Stimulated activated CD8-positive, alpha-beta memory T cell treated with anti-CD3 and anti-CD28 coated beads, Interleukin-4, amount 100 ng/mL, for 1 hour (primary cell): ENCODE measurements around the gene KRI1.

Experiments used
- DNase-seq, 2 donors: peaks; one replicate each; pipeline ENCODE4 v3.0.0-alpha.2; 2020; ENCODE audit warnings: low read depth in 2 of 2, low spot score in 1 of 2

The KRI1 gene

DNA sequence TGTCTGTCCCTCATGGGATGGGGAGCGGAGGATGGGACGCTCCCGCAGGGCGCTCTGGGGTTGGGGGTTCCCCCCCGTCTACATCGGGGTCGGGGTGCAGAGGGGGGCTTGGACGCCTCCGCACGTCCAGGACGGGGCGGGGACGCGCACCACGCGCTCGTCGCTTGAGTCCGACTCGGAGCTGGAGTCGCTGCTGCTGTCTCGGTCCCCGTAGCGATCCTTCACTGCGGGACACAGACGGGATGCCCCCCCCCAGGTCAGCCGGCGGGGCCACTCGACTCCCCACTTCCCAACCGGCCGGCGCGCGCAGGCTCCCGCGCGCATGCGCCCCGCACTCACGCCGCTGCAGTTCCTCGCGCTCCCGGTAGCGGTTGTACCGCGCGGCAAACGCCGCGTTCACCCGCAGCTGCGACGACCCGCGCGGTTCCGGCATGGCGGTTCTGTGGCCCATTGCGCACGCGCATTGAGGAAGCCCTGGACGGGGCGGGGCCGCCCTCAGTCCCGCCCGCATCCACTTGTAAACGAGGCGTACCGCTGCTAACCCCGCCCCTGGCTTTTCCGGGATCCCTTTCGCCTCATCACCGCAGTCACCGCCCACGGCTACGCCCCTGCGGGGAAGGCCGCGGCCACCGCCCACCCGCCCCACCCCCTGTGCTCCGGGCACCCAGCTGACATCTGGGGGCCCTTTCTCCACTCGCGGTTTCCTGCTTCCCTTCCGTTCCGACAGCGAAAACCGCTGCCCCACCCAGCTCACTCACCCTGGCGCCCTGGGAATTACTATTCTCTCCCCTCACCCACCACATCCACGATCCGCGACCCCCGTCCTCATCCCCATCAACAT is at the start of gene KRI1:
Gene KRI1, minus strand, starts transcription at position 444 of the 841 bp plus-strand sequence. Its CDS starts 11 bp downstream, at position 433.
- DNase-seq, result peak; percentile 87 to 98

DNA sequence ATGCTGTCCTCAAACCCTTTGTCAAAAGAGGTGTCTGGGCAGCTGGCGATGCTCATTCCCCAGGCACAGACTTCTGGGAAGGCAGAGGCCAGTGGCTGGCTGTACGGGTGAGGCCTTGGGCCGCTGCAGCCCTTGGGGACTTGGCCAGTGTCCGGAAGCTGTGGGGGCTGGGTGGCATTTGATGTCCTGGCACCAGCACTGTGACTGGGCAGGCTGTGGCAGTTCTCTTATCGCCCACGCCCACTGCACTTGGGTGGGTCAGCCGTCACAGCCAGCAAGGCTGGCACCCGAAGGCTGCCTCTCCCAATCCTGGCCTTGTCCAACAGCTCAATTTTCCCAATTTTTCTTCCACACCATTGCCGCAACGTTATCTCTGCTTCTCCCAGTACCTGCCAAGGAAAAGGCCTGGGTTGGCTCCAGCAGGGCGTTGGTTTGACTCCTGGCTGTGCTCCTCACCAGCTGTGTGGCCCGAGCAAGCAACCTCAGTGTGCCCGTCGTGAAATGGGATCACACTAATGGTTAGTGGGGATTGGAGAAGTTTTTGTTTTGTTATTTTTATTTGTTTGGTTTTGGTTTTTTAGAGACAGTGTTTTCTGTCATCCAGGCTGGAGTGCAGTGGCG is 46.8 kb upstream of the KRI1 start:
- DNase-seq, result no peak

DNA sequence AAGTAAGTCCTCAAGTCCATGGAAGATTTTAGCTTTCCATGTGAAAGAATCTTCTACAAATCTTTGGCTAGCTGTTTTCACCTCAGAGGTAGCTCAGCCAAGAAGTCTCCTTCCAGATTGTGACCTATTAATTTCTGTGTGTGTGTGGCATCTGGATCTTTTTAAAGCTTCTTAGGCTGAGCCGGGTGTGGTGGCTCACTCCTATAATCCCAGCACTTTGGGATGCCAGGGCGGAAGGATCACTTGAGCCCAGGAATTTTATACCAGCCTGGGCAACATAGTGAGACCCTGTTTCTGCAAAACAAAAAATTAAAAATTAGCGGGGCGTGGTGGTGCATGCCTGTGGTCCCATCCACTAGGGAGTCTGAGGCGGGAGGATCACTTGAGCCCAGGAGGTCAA is 46.1 kb upstream of the KRI1 start:
- DNase-seq, result no peak

DNA sequence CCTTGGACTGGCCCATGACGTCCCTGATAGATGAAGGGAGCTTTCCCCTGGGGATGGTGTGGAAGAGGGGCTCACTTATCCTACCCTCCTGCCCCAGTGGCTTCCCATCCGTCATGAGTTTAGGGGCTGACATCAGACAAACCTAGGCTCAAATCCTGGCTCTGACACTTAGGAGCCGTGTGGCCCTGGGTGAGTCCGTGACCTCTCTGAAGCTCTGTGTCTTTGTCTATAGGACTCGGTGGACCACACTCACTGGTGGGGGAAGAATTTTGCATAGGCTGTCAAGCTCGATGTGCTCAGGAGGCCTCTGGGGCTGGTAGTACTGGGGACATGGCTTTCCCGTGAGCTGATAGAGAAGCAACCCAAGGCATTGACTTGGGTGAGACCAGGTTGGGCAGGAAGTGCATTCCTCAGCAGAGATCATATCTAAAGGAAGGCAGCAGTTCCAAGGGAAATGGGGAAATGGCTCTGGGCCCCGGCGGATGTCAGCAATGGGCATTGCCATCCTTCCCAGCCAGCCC is 38.7 kb upstream of the KRI1 start:
- no peak for DNase-seq

DNA sequence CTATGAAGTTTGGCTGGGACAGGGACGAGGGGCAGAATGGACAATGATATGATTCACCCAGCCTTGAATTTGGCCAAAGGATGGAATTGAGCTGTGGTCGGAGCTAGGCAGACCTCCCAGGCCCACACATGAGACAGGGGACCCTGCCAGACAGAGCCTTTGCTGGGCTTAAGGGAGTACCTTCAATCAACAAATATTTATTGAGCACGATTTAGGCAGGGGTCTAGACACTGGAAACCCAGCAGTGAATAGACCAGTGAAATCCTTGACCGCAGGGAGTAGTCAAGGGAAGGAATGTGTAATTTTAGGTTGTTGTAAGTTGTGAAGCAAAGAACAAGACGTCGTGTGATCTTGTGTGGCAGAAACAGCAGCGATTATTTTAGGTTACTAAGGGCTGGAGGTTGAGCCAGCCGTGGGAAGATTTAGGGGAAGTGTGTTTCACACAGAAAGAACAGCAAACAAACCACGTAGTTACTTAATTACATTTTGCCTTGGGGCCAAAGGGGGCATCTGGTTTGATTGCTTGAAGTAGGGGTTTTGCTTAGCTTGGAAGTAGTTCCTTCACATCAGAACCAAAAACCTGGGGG is 38.2 kb upstream of the KRI1 start:
- DNase-seq, result no peak

DNA sequence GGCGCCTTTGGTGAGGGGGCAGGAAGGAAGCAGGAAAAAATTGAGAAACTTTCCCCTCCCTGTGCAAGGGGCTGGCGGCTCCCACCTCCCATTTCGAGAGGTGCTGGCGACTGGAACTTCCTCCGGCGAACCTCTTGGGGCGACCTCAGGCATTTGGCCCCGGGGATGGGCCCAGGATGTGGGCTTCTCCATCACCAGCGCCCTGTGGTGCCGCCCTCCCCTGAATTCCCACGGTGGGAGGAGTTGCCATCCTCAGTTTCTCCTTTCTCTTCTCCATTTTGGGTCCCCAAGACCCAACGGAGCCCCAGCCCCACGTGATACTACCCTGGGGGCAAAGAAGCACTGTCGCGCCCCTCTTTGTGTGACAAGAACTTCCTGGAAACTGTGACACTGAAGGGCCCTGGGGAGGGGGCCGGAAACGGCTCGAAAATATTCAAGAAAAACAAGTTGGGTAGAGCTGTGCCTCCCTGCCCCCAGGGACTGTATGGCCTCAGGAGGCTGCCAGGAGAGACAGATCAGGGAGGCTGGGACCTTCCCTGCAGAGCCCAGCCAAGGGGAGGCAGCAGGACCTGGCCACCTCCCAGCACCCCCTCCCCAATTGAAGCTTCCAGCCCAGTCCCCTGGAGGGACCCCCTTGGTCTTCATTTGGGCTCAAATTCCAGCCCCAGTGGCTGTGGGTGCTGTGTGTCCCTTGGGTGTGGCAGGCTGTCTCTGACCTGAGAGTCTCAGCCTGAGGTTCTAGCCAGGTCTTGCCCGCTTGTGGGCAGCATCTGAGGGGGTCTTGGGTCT is 37.5 kb upstream of the KRI1 start:
- peak; percentile 61 to 71 for DNase-seq

DNA sequence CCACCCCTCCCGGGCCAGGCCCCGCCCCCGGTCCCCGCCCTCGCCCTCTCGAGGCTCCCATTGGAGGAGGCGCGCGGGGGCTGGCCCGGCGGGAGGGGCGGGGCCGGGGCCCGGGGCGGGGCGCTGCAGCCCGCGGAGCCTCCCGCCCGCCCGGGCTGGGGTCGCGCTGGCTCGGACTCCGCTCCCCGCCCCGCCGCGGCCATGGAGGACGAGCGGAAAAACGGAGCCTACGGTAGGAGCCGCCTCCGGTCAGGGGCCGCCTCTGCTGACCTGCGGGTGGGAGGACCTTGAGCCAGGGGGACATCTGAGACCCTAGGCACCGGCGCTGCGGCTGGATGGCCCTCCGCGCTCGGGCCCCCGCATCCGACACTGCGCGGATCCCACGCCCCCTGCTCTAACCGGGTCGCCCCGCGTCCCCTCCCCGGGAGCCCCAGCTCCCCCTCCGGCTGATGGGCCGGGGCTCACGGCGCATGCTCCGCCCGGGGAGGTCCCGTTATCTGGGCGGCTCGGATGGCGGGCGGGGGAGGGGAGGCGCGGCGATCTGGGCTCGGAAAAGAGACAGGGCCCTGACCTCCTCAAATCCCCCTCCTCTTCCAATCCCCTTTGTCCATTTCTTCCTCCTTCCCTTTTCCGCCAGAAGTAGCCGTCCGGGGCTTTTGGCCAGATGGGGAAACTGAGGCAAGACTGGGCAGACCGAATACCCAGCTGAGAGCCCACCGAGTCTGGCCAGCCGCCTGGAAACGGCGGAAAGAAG is 36.7 kb upstream of the KRI1 start:
- peak; percentile 82 to 83 for DNase-seq

DNA sequence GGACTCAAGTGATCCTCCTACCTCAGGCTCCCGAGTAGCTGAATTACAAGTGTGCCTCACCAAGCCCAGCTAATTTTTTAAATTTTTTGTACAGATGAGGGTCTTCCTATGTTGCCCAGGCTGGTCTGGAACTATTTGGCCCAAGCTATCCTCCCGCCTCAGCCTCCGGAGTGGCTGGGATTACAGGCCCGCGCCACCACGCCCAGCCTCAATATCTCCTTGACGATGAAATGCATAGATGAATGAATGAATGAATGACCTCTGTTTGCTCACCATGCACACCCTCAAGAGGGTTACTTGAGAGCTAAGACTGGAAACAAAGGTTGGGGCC is 36.2 kb upstream of the KRI1 start:
- no peak for DNase-seq

DNA sequence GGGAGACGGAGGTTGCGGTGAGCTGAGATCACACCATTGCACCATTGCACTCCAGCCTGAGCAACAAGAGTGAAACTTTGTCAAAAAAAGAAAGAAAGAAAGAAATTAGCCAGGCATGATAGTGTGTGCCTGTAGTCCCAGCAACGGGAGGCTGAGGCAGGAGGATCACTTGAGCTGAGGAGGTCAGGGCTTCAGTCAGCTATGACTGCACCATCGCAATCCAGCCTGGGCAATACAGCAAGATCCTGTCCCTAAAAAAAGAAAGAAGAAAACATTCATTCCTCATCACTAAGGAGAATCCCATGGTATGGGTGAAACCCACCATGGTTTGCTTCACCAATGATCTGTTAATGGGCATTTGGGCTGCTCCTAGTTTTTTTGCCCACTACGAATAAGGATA is 34.3 kb upstream of the KRI1 start:
- no peak for DNase-seq

DNA sequence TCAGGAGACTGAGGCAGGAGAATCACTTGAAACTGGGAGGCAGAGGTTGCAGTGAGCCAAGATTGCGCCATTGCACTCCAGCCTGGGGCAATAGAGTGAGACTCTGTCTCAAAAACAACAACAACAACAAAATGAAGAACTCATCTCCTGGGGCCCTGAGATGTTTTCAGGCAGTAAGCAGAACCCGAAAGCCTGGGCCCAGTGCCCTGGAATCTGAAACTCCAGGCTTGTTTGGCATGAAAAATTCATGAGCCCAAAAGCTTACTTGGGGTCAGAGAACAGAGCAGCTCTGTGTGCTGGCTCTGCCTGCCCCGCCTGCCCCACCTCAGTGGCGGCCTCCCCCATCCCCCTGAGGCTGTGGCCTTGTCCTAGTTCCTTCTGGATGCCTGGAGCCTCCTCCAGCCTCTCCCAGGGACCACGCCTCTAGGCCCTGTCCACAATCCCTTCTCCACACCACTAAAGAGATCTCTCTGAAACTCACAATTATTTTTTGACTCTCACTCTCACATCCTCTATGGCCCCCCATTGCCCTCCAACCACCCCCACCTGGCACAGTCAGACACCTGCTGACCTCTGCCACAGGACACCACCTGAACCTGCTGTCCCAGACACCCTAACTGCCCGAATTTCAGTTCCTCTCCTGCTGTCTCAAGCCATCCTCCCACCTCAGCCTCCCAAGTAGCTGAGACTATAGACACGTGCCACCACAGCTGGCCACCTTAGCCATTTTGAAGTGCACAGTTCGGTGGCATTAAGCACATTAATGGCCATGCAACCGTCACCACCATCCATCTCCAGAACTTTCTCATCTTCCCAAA is 28.2 kb upstream of the KRI1 start:
- DNase-seq, result no peak

DNA sequence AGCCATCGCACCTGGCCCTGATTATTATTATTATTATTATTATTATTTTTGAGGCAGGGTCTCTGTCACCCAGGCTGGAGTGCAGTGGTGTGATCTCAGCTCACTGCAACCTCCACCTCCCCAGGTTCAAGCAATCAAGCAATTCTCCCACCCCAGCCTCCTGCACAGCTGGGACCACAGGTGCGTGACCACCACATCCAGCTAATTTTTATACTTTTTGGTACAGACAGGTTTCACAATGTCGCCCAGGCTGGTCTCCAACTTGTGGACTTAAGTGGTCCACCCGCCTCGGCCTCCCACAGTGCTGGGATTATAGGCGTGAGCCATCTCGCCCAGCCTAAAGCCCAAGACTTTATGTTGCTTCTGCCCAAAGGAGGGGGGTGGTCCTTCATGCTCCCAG is 27.3 kb upstream of the KRI1 start:
- no peak for DNase-seq

DNA sequence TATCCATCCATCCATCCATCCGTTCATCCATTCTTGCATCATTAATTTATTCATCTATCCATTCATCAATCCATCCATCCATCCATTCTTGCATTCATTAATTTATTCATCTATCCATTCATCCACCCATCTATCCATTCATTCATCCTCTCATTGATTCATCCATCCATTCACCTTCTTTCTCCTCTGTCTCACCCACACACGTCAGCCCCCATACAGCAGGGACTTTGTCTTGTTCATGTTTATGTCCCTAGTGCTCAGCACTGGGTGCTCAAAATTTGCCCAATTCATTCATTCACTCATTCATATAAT is 22.0 kb upstream of the KRI1 start:
- DNase-seq, result no peak

DNA sequence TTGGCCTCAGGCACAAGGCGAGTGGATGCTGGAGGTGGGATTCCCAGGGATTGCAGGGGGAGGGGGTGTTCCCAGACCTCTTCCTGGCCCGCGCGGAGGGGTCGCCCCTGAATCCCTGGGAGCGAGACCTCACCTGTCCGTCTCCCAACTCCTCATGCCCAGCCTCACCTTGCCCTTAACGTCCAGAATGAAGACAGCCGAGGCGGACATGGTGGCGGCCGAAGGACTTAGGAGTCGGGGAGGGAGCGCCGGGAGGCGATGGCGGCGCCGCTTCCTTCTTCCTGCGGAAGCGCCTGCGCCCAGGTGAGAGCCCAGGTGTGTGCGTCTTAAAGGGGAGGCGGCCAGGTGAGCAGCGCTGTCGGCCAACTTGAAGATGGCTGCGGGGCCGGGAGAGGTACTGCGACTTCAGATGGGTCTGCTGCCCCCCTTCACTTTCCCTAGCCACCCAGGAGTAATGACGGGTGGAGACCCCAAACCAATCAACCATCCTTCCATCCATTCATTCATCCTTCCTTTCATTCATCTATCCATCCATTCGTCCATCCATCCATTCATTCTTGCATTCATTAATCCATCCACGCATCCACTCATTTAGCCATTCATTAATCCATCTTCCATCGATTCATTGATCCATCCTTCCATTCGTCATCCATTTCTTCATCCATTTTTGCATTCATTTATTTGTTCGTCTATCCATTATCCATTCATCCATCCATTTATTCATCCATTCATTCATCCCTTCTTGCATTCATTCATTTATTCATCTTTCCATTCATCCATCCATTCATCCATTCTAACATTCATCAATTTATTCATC is 21.4 kb upstream of the KRI1 start, which contains the start of gene AP1M2:
Gene AP1M2, minus strand, starts transcription at position 291 of the 817 bp plus-strand sequence. Its CDS starts 81 bp downstream, at position 210.
- DNase-seq, result no peak

DNA sequence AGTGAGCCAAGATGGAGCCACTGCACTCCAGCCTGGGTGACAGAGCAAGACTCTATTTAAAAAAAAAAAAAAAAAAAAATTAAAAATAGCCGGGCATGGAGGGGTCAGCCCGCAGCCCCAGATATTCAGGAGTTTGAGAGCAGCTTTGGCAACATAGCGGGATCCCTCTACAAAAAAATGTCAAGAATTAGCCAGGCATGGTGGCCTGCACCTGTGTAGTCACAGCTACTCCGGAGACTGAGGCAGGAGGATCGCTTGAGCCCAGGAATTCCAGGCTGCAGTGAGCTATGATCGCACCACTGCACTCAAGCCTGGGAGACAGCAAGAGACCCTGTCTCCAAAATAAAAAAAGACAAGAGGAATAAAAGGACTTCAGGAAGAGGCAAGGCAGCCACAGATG is 20.6 kb upstream of the KRI1 start:
- no peak for DNase-seq

DNA sequence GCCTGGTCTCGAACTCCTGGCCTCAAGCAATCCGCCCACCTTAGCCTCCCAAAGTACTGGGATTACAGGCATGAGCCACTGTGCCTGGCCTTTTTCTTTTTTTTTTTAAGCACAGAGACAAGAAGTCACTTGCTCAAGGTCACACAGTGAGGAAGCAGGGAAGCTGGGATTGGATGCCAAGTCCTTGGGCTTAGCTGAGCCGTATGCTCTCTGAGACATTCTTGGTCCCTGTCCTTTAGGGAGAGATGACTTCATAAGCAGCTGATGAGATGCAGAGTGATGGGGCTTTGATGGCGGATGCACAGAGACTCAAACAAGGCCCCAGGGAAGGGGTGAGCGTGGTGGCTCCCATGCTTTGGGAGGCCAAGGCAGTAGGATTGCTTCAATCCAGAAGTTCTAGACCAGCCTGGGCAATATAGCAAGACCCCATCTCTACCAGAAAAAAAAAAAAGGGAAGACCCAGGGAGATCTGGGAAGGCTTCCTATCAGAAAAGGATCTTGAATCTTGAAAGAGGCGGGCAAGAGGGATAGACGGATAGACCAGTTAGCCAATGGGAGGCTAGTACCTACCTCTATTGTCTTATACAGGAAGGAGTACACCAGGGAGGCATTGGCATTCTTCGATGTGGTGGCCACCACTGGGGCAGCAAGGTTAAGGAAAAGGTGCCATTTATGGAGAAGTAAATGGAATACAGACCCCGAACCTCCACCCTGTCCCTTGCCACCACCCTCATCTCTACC is 17.4 kb upstream of the KRI1 start:
- DNase-seq, result no peak

DNA sequence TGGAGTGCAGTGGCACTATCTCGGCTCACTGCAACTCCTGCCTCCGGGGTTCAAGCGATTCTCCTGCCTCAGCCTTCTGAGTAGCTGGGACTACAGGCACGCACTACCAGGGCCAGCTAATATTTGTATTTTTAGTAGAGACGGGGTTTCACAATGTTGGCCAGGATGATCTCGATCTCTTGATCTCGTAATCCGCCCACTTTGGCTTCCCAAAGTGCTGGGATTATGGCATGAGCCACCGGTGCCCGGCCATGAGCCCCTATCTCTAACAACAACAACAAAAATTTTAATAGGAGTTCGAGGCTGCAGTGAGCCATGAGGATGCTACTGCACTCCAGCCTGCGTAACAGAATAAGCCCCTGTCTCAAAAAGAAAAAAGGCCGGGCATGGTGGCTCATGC is 16.3 kb upstream of the KRI1 start:
- DNase-seq, result no peak

DNA sequence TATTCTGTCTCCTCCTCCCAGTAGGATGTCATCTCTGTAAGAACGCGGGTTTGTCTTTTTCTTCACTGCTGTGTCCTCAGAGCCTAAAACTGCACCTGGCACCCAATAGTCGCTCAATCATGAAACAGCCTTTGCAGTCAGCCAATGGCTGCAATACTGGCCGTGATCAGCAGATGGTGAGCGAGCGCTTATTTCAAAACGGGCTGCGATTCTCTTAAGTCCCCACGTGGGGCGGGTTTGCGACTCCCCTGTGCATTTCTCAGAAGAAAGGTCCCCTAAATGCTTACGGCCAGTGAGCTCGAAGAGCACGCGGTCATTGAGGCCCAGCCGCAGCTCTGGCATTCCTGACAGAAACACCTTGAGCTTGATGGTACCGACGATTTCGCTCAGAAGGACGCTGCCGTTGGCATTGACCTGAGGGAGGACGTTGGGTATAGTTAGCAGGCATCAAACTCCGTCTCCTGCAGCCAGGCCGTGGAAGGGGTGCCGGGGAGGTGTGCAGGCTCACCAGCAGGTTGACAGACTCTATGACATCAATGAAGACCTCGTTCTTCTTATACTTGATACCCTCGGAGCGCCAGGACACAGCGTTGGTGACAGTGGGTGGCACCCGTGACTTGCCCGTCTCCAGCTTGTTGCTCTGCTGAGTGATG is 15.3 kb upstream of the KRI1 start:
- DNase-seq, result peak in 1 of 2 donors; percentile 81

DNA sequence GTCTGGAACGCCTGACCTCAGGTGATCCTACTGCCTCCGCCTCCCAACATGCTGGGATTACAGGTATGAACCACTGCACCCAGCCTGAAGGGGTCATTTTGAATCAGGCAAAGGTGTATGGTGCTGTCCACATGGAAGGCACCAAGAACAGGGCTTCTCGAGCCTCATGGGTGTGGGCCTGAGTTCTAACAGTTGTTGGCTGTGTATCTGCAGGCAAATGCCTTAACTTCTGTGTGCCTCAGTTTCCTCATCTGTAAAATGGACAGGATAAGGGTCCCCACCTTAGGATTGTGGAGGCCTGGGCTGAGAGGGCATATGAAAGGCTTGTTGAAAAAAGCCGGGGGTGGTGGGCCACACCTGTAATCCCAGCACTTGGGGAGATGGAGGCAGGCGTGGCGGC is 12.1 kb upstream of the KRI1 start:
- DNase-seq, result no peak
